ENCODE measurements around the gene CXCR5.

Gene CXCR5

GRCh38 chr11:118899296-118899688, 15.6 kb downstream of the CXCR5 start:
- DNase-seq, result no peak

- no peak for DNase-seq
Measured at GRCh38 chr11:118899706-118900360, 16.1 kb downstream of the CXCR5 start.

- DNase-seq, result no peak
Measured at GRCh38 chr11:118900535-118901384, 17.1 kb downstream of the CXCR5 start.

- no peak for DNase-seq
Measured at GRCh38 chr11:118901494-118902335, 18.0 kb downstream of the CXCR5 start.

- no peak for DNase-seq
Measured at GRCh38 chr11:118902336-118903203, 18.9 kb downstream of the CXCR5 start.

- no peak for DNase-seq
Measured at GRCh38 chr11:118903204-118904015, 19.7 kb downstream of the CXCR5 start.

- DNase-seq, result peak; percentile 73
Measured at GRCh38 chr11:118907051-118908042, 23.7 kb downstream of the CXCR5 start.

GRCh38 chr11:118908264-118908663, 24.6 kb downstream of the CXCR5 start:
- no peak for DNase-seq

GRCh38 chr11:118908901-118909618, 25.4 kb downstream of the CXCR5 start:
- DNase-seq, result peak; percentile 97

- no peak for DNase-seq
Measured at GRCh38 chr11:118909619-118910308, 26.1 kb downstream of the CXCR5 start.

GRCh38 chr11:118910309-118911112, 26.8 kb downstream of the CXCR5 start:
- peak; percentile 92 for DNase-seq

GRCh38 chr11:118911113-118911879, 27.6 kb downstream of the CXCR5 start:
- peak; percentile 82 for DNase-seq

GRCh38 chr11:118911880-118912741, 28.4 kb downstream of the CXCR5 start:
- peak; percentile 95 for DNase-seq

- no peak for DNase-seq
Measured at GRCh38 chr11:118912742-118913410, 29.2 kb downstream of the CXCR5 start.
